Caki2 (cell line): Measurements from ENCODE around the gene HDAC3. TPM values are rescaled to one million over a fixed set of nuclear protein-coding genes. Genes with fewer than 3 reads are reported as not detected.
A peak's percentile ranks its signal among the peaks of the same experiment; 100 is the strongest.

Experiments used
- DNase-seq: peaks from one replicate; pipeline ENCODE4 v3.0.0-alpha.2; 2015; ENCODE audit warnings: low read depth
- in situ Hi-C: cut with HindIII; loops from 2 replicates; pipeline ENCODE4 v1.10.0; 2016; ENCODE audit warnings: low sequenced_read_pairs, low pct_unique_long_range_greater_than_20kb, mixed read lengths
- total RNA-seq: library from RNA; depleted of rRNA; stranded (reverse); fragments of >200 nt; shearing (Covaris generic); gene quantifications from 2 replicates; pipeline ENCODE4 v1.2.3, GENCODE V29; 2014; ENCODE audit warnings: low replicate concordance; rRNA removed

The HDAC3 gene
- total RNA-seq, result 89.9 and 114 TPM in 2 replicates

GRCh38 chr5:141636413-141637122 is at the start of gene HDAC3, which contains the start of gene RELL2:
Gene HDAC3 (minus strand): TSS chr5:141636849. CDS start chr5:141636790, 59 bp downstream.
Gene RELL2 (plus strand): TSS chr5:141636997. CDS start chr5:141638226, 1,229 bp downstream.
- peak; percentile 86 for DNase-seq
- in situ Hi-C loops, result no loop called here

- no peak for DNase-seq
- in situ Hi-C loops, result no loop called here
Measured at GRCh38 chr5:141685591-141685990, 48.9 kb upstream of the HDAC3 start.

GRCh38 chr5:141683596-141684141 is 47.0 kb upstream of the HDAC3 start:
- in situ Hi-C loops, result no loop called here
- DNase-seq, result no peak

GRCh38 chr5:141681695-141682641 is 45.3 kb upstream of the HDAC3 start, which contains the start of gene ARAP3:
Gene ARAP3 (minus strand): TSS chr5:141682230. CDS start chr5:141680486, 1,744 bp downstream.
- in situ Hi-C loops, result no loop called here
- peak; percentile 68 for DNase-seq

- DNase-seq, result no peak
- in situ Hi-C loops, result no loop called here
Measured at GRCh38 chr5:141681295-141681694, 44.6 kb upstream of the HDAC3 start.

- in situ Hi-C loops, result no loop called here
- DNase-seq, result no peak
Measured at GRCh38 chr5:141680751-141681201, 44.1 kb upstream of the HDAC3 start.

- no peak for DNase-seq
- in situ Hi-C loops, result no loop called here
Measured at GRCh38 chr5:141680178-141680577, 43.5 kb upstream of the HDAC3 start.

GRCh38 chr5:141677415-141677814 is 40.8 kb upstream of the HDAC3 start:
- DNase-seq, result no peak
- in situ Hi-C loops, result no loop called here

GRCh38 chr5:141675672-141676071 is 39.0 kb upstream of the HDAC3 start:
- in situ Hi-C loops, result no loop called here
- no peak for DNase-seq

GRCh38 chr5:141674747-141675146 is 38.1 kb upstream of the HDAC3 start:
- in situ Hi-C loops, result no loop called here
- no peak for DNase-seq

GRCh38 chr5:141672841-141673813 is 36.5 kb upstream of the HDAC3 start:
- DNase-seq, result no peak
- in situ Hi-C loops, result no loop called here

GRCh38 chr5:141672071-141672840 is 35.6 kb upstream of the HDAC3 start:
- in situ Hi-C loops, result no loop called here
- DNase-seq, result no peak

GRCh38 chr5:141669520-141669919 is 32.9 kb upstream of the HDAC3 start:
- no peak for DNase-seq
- in situ Hi-C loops, result no loop called here

- in situ Hi-C loops, result no loop called here
- DNase-seq, result no peak
Measured at GRCh38 chr5:141668601-141669265, 32.1 kb upstream of the HDAC3 start.

GRCh38 chr5:141665995-141666940 is 29.6 kb upstream of the HDAC3 start:
- no peak for DNase-seq
- in situ Hi-C loops, result no loop called here
